NB4 (cell line): ENCODE results near the gene ZNF600.

ENCODE experiments used
- POLR2A ChIP-seq: IDR thresholded peaks from 2 replicates; pipeline ENCODE4 v1.6.1; 2011; ENCODE audit warnings: mild to moderate bottlenecking; ENCODE audit not compliant: insufficient read length; ENCODE audit errors: extremely low read depth
- TF ChIP-seq, protein P1 (sequence below): IDR thresholded peaks from one replicate; pipeline ENCODE4 v1.5.1; 2012; ENCODE audit warnings: low read depth, low read length

DNA sequence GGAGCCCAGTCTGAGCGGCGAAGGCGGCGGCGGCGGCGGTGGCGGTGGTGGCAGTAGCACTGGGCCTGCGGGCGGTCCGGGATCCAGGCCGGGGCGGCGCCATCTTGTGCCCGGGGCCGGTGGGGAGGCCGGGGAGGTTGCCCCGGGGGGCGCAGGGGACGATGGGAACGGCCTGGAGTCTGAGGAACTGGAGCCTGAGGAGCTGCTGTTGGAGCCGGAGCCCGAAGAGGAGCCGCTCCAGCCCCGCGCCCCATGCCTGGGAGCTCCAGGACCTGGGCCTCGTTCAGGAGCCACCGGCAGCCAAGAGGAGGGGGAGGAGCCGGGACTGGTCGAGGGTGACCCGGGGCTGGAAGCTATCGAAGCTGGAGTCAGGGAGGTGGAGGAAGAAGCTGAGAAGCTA, 23.2 kb upstream of the ZNF600 start:
- TF ChIP-seq, protein P1, sequence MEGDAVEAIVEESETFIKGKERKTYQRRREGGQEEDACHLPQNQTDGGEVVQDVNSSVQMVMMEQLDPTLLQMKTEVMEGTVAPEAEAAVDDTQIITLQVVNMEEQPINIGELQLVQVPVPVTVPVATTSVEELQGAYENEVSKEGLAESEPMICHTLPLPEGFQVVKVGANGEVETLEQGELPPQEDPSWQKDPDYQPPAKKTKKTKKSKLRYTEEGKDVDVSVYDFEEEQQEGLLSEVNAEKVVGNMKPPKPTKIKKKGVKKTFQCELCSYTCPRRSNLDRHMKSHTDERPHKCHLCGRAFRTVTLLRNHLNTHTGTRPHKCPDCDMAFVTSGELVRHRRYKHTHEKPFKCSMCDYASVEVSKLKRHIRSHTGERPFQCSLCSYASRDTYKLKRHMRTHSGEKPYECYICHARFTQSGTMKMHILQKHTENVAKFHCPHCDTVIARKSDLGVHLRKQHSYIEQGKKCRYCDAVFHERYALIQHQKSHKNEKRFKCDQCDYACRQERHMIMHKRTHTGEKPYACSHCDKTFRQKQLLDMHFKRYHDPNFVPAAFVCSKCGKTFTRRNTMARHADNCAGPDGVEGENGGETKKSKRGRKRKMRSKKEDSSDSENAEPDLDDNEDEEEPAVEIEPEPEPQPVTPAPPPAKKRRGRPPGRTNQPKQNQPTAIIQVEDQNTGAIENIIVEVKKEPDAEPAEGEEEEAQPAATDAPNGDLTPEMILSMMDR = no peak
- no peak for TF ChIP-seq POLR2A
